HEK293T (cell line): ENCODE measurements around the gene TRIM31.

Source experiments
- BHLHE40 ChIP-seq: fragments of 450-650 bp; IDR thresholded peaks from 2 replicates; pipeline ENCODE4 v1.6.1; 2016; ENCODE audit warnings: mild to moderate bottlenecking, moderate library complexity, borderline replicate concordance
- ELF4 ChIP-seq: fragments of 450-650 bp; IDR thresholded peaks from 2 replicates; pipeline ENCODE4 v1.6.1; 2017; ENCODE audit warnings: antibody characterized with exemption
- FOXA1 ChIP-seq: fragments of 450-650 bp; IDR thresholded peaks from 2 replicates; pipeline ENCODE4 v1.6.1; 2016; ENCODE audit warnings: mild to moderate bottlenecking
- FOXK2 ChIP-seq: fragments of 450-650 bp; IDR thresholded peaks from 2 replicates; pipeline ENCODE4 v1.6.1; 2016; ENCODE audit warnings: mild to moderate bottlenecking
- FOXM1 ChIP-seq: fragments of 450-650 bp; IDR thresholded peaks from 2 replicates; pipeline ENCODE4 v1.6.1; 2017; ENCODE audit warnings: mild to moderate bottlenecking, borderline replicate concordance
- HDGF ChIP-seq: fragments of 450-650 bp; IDR thresholded peaks from 2 replicates; pipeline ENCODE4 v1.6.1; 2017; ENCODE audit warnings: antibody characterized with exemption, borderline replicate concordance
- L3MBTL2 ChIP-seq: fragments of 450-650 bp; conservative IDR thresholded peaks from 2 replicates; pipeline ENCODE4 v1.6.1; 2016; ENCODE audit warnings: mild to moderate bottlenecking
- LEF1 ChIP-seq: fragments of 450-650 bp; IDR thresholded peaks from 2 replicates; pipeline ENCODE4 v1.6.1; 2017; ENCODE audit warnings: mild to moderate bottlenecking, borderline replicate concordance
- NFRKB ChIP-seq: fragments of 450-650 bp; IDR thresholded peaks from 2 replicates; pipeline ENCODE4 v1.6.1; 2016; ENCODE audit warnings: mild to moderate bottlenecking, moderate library complexity
- SP1 ChIP-seq: fragments of 450-650 bp; IDR thresholded peaks from 2 replicates; pipeline ENCODE4 v1.6.1; 2017
- SUZ12 ChIP-seq: fragments of 450-650 bp; IDR thresholded peaks from 2 replicates; pipeline ENCODE4 v1.6.1; 2016; ENCODE audit warnings: mild to moderate bottlenecking
- TARDBP ChIP-seq: fragments of 450-650 bp; IDR thresholded peaks from 2 replicates; pipeline ENCODE4 v1.6.1; 2016
- TF ChIP-seq, protein P1 (sequence below): fragments of 450-650 bp; IDR thresholded peaks from 2 replicates; pipeline ENCODE4 v1.6.1; 2016

DNA sequence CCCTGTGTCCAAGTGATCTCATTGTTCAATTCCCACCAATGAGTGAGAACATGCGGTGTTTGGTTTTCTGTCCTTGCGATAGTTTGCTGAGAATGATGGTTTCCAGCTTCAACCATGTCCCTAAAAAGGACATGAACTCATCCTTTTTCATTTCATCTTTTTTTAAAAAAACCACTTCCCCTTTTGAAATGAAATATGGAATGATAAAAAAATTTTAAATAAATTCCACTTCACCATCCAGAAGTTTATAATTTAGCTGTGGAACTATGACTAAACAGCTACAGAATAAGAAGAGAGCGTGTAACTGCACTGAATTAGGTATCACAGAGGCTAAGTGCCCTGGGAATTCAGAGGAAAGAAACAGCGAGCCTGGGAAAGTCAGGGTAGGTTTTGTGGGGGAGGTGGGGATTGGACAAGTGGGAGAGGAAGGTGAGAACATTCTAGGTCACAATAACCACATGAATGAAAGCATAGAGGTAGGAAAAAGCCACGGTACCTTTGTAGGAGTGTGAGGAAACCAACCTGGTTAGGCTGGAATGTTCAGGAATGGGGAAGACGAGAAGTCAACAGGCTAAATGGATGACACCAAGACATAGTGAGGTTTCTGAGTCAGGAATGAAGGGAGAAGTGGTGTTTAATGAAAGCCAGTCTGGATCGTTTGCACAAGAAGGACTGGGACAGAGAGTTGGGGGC is 37.1 kb upstream of the TRIM31 start:
- TF ChIP-seq BHLHE40 (no peak), FOXK2 (no peak), NFRKB (no peak), FOXM1 (no peak), SP1 (no peak), TARDBP (no peak), LEF1 (no peak), SUZ12 (no peak), L3MBTL2 (no peak), ELF4 (no peak), FOXA1 (no peak), HDGF (no peak)
- TF ChIP-seq, protein P1, sequence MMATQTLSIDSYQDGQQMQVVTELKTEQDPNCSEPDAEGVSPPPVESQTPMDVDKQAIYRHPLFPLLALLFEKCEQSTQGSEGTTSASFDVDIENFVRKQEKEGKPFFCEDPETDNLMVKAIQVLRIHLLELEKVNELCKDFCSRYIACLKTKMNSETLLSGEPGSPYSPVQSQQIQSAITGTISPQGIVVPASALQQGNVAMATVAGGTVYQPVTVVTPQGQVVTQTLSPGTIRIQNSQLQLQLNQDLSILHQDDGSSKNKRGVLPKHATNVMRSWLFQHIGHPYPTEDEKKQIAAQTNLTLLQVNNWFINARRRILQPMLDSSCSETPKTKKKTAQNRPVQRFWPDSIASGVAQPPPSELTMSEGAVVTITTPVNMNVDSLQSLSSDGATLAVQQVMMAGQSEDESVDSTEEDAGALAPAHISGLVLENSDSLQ = no peak
